SK-N-SH (cell line): ENCODE measurements around the gene LNPEP.

Experiments used
- CTCF ChIP-seq: fragments of 200-600 bp; sonication (generic); IDR thresholded peaks from 2 replicates; pipeline ENCODE4 v1.6.1; 2017; ENCODE audit warnings: antibody characterized with exemption, mild to moderate bottlenecking, moderate library complexity
- GABPA ChIP-seq: IDR thresholded peaks from 2 replicates; pipeline ENCODE4 v1.4.0; 2012; ENCODE audit warnings: low read depth, mild to moderate bottlenecking
- MXI1 ChIP-seq: IDR thresholded peaks from 2 replicates; pipeline ENCODE4 v1.6.1; 2012; ENCODE audit warnings: mild to moderate bottlenecking, low read depth, low read length, improper control_type of control experiment
- RAD21 ChIP-seq: IDR thresholded peaks from 2 replicates; pipeline ENCODE4 v1.6.1; 2012; ENCODE audit warnings: mild to moderate bottlenecking, low read length
- RCOR1 ChIP-seq: fragments of 150-350 bp; IDR thresholded peaks from 2 replicates; pipeline ENCODE4 v1.6.1; 2017; ENCODE audit warnings: antibody characterized with exemption, low read length
- YY1 ChIP-seq: IDR thresholded peaks from 2 replicates; pipeline ENCODE4 v1.4.0; 2012; ENCODE audit warnings: low read depth, mild to moderate bottlenecking
- ZBTB33 ChIP-seq: IDR thresholded peaks from 2 replicates; pipeline ENCODE4 v1.4.0; 2012; ENCODE audit warnings: low read depth, borderline replicate concordance

GRCh38 chr5:96935559-96936430 lies at the start of gene LNPEP:
- peak; percentile 63; the same call in 1 of the 2 replicates for TF ChIP-seq RCOR1
- no peak for TF ChIP-seq CTCF
- peak; percentile 74 for TF ChIP-seq YY1
- TF ChIP-seq GABPA = peak; percentile 53
- TF ChIP-seq ZBTB33 = no peak
- peak; percentile 86 for TF ChIP-seq MXI1
- no peak for TF ChIP-seq RAD21
